K562 (cell line): Measurements from ENCODE around the gene BACE1-AS. TPM values are rescaled to one million over a fixed set of nuclear protein-coding genes. Genes with fewer than 3 reads are reported as not detected.
A peak's percentile ranks its signal among the peaks of the same experiment; 100 is the strongest.

Experiments
- ATAC-seq: fragments of 200-7000 bp; cut with Tn5 transposase; 3 replicates; pipeline ENCODE4 v1.9.1; 2020; ENCODE audit warnings: moderate library complexity
- BruUV-seq: library from RNA; stranded (reverse); fragments of 400-500 nt; replicated peaks from 2 replicates; lab custom pipeline; 2021; lab: Mats Ljungman, UMichigan
- CTCF ChIA-PET: fragments of 300-600 bp; formaldehyde crosslinking; extraction: SDS; loops from one replicate; lab custom pipeline; 2021; ENCODE audit warnings: low intra/inter-chr PET ratio; lab: Yijun Ruan, JAX
- POLR2A ChIA-PET: fragments of 300-600, 350-650 bp; sonication (Branson Sonifier 250); formaldehyde crosslinking; extraction: SDS; loops from one replicate; lab custom pipeline; 2021; ENCODE audit warnings: antibody characterized with exemption, inconsistent platforms; lab: Yijun Ruan, JAX
- DNase-seq, 4 experiments: peaks; one replicate each; pipeline versions ENCODE4 v3.0.0 to v3.0.0-alpha.2; 2011 to 2018; ENCODE audit warnings: low spot score in 3 of 4, mixed read lengths in 3 of 4; ENCODE audit errors: extremely low read depth in 1 of 4
- FAIRE-seq: peaks from 2 replicates; lab custom pipeline; 2011; peaks lifted over from hg19 to GRCh38; lab: Jason Lieb, UNC
- H2AFZ ChIP-seq: 2 replicates; pipeline ENCODE4 v1.6.0; 2011; ENCODE audit warnings: low read depth, low read length, control low read depth, inconsistent platforms
- H3K27ac ChIP-seq: fragments of 200-600 bp; 3 replicates; pipeline ENCODE4 v1.8.0; 2011; ENCODE audit warnings: low read depth, mild to moderate bottlenecking, control low read depth, inconsistent platforms, low read length, moderate library complexity, mixed read lengths; ENCODE audit errors: extremely low read depth
- H3K27me3 ChIP-seq, 2 experiments: fragments of 300-600 bp in 1 of 2; 2 replicates in 1 of 2; 3 replicates in 1 of 2; pipeline versions ENCODE4 v1.6.0 to v1.8.0; 2011; ENCODE audit warnings: inconsistent platforms in 2 of 2, low read length in 2 of 2, mild to moderate bottlenecking in 1 of 2, mixed read lengths in 1 of 2, moderate library complexity in 1 of 2; ENCODE audit not compliant: control insufficient read depth in 2 of 2, insufficient read depth in 2 of 2
- H3K36me3 ChIP-seq: fragments of 300-600 bp; 3 replicates; pipeline ENCODE4 v1.8.0; 2011; ENCODE audit warnings: mild to moderate bottlenecking, low read length, inconsistent platforms; ENCODE audit not compliant: control insufficient read depth, insufficient read depth
- H3K4me1 ChIP-seq, 2 experiments: fragments of 200-600 bp in 1 of 2; replicated peaks in 1 of 2; 2 replicates in 1 of 2; 3 replicates in 1 of 2; pipeline versions ENCODE4 v1.5.1 to v1.8.0; 2011; ENCODE audit warnings: inconsistent platforms in 2 of 2, low read length in 2 of 2, mild to moderate bottlenecking in 1 of 2, mixed read lengths in 1 of 2, moderate library complexity in 1 of 2; ENCODE audit not compliant: control insufficient read depth in 2 of 2, insufficient read depth in 2 of 2
- H3K4me2 ChIP-seq: 2 replicates; pipeline ENCODE4 v1.6.1; 2011; ENCODE audit warnings: low read length, control low read depth, inconsistent platforms, mixed read lengths; ENCODE audit not compliant: insufficient read depth
- H3K4me3 ChIP-seq: fragments of 200-600 bp; sonication (generic), shearing (Covaris generic); 2 replicates; pipeline ENCODE4 v1.5.1; 2016; ENCODE audit warnings: control low read depth, inconsistent platforms
- H3K79me2 ChIP-seq: fragments of 200-600 bp; 3 replicates; pipeline ENCODE4 v1.8.0; 2011; ENCODE audit warnings: low read length, inconsistent platforms; ENCODE audit not compliant: control insufficient read depth, insufficient read depth
- H3K9ac ChIP-seq, 2 experiments: 2 replicates each; pipeline versions ENCODE4 v1.6.0 to v1.6.1; 2011; ENCODE audit warnings: low read depth in 2 of 2, low read length in 2 of 2, control low read depth in 1 of 2, inconsistent platforms in 1 of 2, mild to moderate bottlenecking in 1 of 2, mixed read lengths in 1 of 2; ENCODE audit not compliant: insufficient read depth in 1 of 2
- H3K9me1 ChIP-seq: one replicate; pipeline ENCODE4 v1.6.0; 2011; ENCODE audit warnings: inconsistent platforms, mild to moderate bottlenecking, low read length, moderate library complexity; ENCODE audit not compliant: control insufficient read depth, insufficient read depth
- H3K9me3 ChIP-seq: replicated peaks from 2 replicates; pipeline ENCODE4 v1.5.1; 2011; ENCODE audit warnings: low read depth, low read length, inconsistent platforms; ENCODE audit not compliant: control insufficient read depth, insufficient read depth
- H4K20me1 ChIP-seq: replicated peaks from 2 replicates; pipeline ENCODE4 v1.6.1; 2011; ENCODE audit warnings: low read length, inconsistent platforms, mixed read lengths; ENCODE audit not compliant: control insufficient read depth, insufficient read depth
- CBX2 ChIP-seq: fragments of 200-600 bp; sonication (generic); IDR thresholded peaks from one replicate; pipeline ENCODE4 v1.6.1; 2012; ENCODE audit warnings: mild to moderate bottlenecking, low read length, inconsistent platforms; ENCODE audit not compliant: insufficient read depth, poor library complexity, severe bottlenecking
- TFAP4 ChIP-seq: sonication (generic); formaldehyde crosslinking; IDR thresholded peaks from 2 replicates; pipeline ENCODE4 v1.8.0; 2022; ENCODE audit warnings: missing genetic modification reagents, mild to moderate bottlenecking, moderate library complexity, borderline replicate concordance
- U2AF2 ChIP-seq: fragments of 200-400 bp; formaldehyde crosslinking; optimal IDR thresholded peaks from 2 replicates; pipeline ENCODE3; 2017; ENCODE audit warnings: low read depth, mild to moderate bottlenecking, low read length
- WGBS: fragments of 100-300 bp; shearing (Covaris generic); methylation state at CpG from one replicate; pipeline ENCODE4 v1.1.6; 2016; ENCODE audit warnings: low coverage, mixed read lengths; ENCODE audit not compliant: insufficient coverage; ENCODE audit errors: missing lambda C conversion rate; 5-methylcytosine and 5-hydroxymethylcytosine counted together
- in situ Hi-C: fragments of 300-500 bp; cut with MboI; formaldehyde crosslinking; loops from 4 replicates; pipeline ENCODE4 v1.15.0; 2018; ENCODE audit warnings: inconsistent platforms, mixed read lengths
- intact Hi-C: fragments of 100-400 bp; cut with micrococcal nuclease; formaldehyde crosslinking; loops from 2 replicates; pipeline ENCODE4 v1.14.2; 2022
- polyA plus RNA-seq, 8 experiments: library from polyadenylated mRNA; depleted of rRNA in 4 of 8; stranded (reverse) in 5 of 8; unstranded in 3 of 8; fragments of >200 nt; fragmentation: Nextera tagmentation in 2 of 8; fragmentation: Illumina TruSeq in 1 of 8; extraction: Ambion mirVana in 2 of 8; extraction: Trizol in 1 of 8; gene quantifications; 2 replicates each; pipeline versions ENCODE4 v1.2.1 to v1.2.3, GENCODE V29; 2011 to 2014; ENCODE audit warnings: inconsistent platforms in 1 of 8, missing spikeins in 1 of 8
- total RNA-seq, 7 experiments: library from RNA; depleted of rRNA in 6 of 7; stranded (reverse); fragments of >200 nt in 6 of 7; fragmentation: Illumina TruSeq in 2 of 7; extraction: Trizol in 2 of 7; gene quantifications; 2 replicates each; pipeline versions ENCODE4 v1.2.1 to v1.2.3, GENCODE V29; 2011 to 2021; ENCODE audit warnings: low replicate concordance in 1 of 7

Gene BACE1-AS
- total and polyA plus RNA-seq, 9 of the 15 experiments (the other 6 are each of a cell fraction or from before 2014, with no cell fraction given): 2.2 to 8.2 (median 3.8) TPM

GRCh38 chr11:117318738-117319137, 27.6 kb downstream of the BACE1-AS start:
- 32% methylated on average over 7 of the region's 7 CpGs for WGBS
- no TSS peak for BruUV-seq
- no peak overlapping the region for H3K9ac ChIP-seq
- intact Hi-C loops: no loop called here
- no peak for FAIRE-seq
- ATAC-seq: no peak
- DNase-seq: no peak
- H3K4me2 ChIP-seq: no peak overlapping the region
- in situ Hi-C loops: no loop called here
- H3K9me3 ChIP-seq: no peaks in the 10 kb centered on the region
- no peak overlapping the region for H3K4me3 ChIP-seq
- H4K20me1 ChIP-seq: 0 out of 2 replicates have a peak, but pooled peaks cover 4% of the 10 kb centered on the region
- peaks cover 0 to 19% of the 10 kb centered on the region in 2 experiments; a peak in 2 of 5 replicates for H3K4me1 ChIP-seq
- no peaks in the 10 kb centered on the region for H3K36me3 ChIP-seq
- CTCF ChIA-PET: no interaction called here
- H3K27me3 ChIP-seq: peaks cover 3 to 28% of the 10 kb centered on the region in 2 experiments; a peak in 4 of 5 replicates
- no peak overlapping the region for H3K27ac ChIP-seq
- no peaks in the 10 kb centered on the region for H3K79me2 ChIP-seq
- POLR2A ChIA-PET: interaction anchor here (2.9 kb wide), 1 partner anchor 9 kb away, joined by 8 read pairs; the partner anchor contains the start of gene CEP164
- no peak overlapping the region for H2AFZ ChIP-seq
- TF ChIP-seq TFAP4 (CRISPR knock-in tag): no peak
- TF ChIP-seq CBX2: peak; percentile 92
- H3K9me1 ChIP-seq: no peaks in the 10 kb centered on the region

- no peak overlapping the region for H2AFZ ChIP-seq
- H3K79me2 ChIP-seq: no peaks in the 10 kb centered on the region
- ChIA-PET POLR2A (interaction anchor here (2.9 kb wide), 1 partner anchor 8 kb away, joined by 8 read pairs; the partner anchor contains the start of gene CEP164), CTCF (no interaction called here)
- peaks cover 0 to 18% of the 10 kb centered on the region in 2 experiments; a peak in 2 of 5 replicates for H3K4me1 ChIP-seq
- ATAC-seq (no peak), DNase-seq (no peak), FAIRE-seq (no peak)
- H3K36me3 ChIP-seq: no peaks in the 10 kb centered on the region
- BruUV-seq: no TSS peak
- TF ChIP-seq U2AF2: no peak
- TF ChIP-seq CBX2: peak; percentile 5
- 10% methylated on average over 5 of the region's 5 CpGs for WGBS
- H3K4me2 ChIP-seq: no peak overlapping the region
- intact Hi-C loops (no loop called here), in situ Hi-C loops (no loop called here)
- no peaks in the 10 kb centered on the region for H3K9me1 ChIP-seq
- no peak overlapping the region for H3K4me3 ChIP-seq
- peaks cover 3 to 22% of the 10 kb centered on the region in 2 experiments; a peak in 4 of 5 replicates for H3K27me3 ChIP-seq
- H4K20me1 ChIP-seq: 0 out of 2 replicates have a peak, but pooled peaks cover 4% of the 10 kb centered on the region
- no peak overlapping the region for H3K27ac ChIP-seq
- H3K9ac ChIP-seq: no peak overlapping the region
- H3K9me3 ChIP-seq: no peaks in the 10 kb centered on the region
These were observed 28.2 kb downstream of the BACE1-AS start for GRCh38 chr11:117319214-117319840.
